Measurements from ENCODE around the gene TENT5C. TPM values are rescaled to one million over a fixed set of nuclear protein-coding genes. Genes with fewer than 3 reads are reported as not detected.
"Not testable (repeated sequence)": the region's sequence is repeated elsewhere in the genome, so short reads cannot be mapped to it uniquely, and the experiment has no call there.

TENT5C gene
- 0.25 TPM for polyA plus RNA-seq (2013, experiment 1 of 2; ENCODE audit: insufficient read length)
- polyA plus RNA-seq (2013, experiment 2 of 2; ENCODE audit: insufficient read length), result 0.62 TPM

DNA sequence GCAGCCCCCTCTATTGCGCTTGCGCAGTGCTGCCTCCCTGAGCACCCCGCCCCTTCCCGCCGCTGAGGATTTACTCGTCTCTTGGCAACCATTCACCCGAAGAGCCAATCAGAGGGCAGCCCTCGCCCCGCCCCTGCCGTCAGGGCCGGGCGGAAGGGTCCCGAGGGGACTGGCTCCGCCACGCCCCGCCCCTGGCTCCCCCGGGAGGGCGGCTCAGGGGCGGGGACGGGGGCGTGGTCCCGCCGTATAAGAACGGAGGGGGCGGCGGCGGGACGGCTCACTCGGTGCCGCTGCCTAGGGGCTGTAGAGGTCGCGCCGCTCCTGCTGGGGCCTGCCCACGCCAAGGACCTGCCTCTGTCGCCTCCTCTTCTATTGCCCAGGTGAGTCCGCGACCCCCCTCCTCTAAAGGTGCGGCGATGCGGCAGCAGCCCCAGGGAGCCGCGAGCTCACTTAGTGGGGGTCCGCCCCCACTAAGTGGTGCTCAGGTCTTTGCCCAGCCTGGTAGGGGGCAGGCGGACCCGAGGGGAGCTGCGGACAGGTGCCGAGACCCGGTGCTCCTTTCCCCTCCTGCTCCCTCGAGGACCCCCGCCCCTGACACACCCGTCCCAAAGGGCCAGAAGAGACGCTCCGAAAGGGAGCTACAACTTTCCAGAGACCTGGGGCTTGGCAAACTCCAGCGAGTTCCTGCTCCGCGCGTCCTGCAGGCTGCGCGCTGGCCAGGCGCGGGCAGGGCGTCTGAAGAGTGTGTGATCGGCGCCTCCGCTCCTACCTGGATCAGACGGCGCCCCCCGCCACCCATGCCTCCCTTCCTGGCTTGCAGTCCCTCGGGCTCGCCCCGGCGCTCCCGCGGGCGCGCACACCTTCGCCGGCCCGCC lies at the start of gene TENT5C:
Gene TENT5C (plus strand): TSS at position 275 of the 875 bp plus-strand sequence. CDS start 16,821 bp downstream, outside the sequence.
- peak; percentile 96 for DNase-seq

DNA sequence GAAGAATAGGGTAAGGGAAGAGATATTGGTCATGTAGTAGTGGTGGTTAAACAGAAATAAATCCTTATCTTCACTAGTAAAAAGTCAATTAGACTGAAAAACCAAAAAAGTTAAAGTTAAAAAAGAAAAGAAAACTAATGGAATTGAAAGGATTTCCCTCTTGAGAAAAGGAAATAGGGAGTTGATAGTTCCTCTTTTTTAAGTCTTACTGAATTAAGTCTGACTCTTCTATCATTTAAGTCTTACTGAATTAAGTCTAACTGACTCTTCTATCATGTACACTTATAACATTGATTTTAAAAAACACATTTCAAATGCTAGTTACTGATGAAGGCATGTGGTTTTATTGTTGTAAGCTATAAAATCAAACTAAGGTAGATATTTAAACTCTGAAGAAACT lies 49.5 kb upstream of the TENT5C start:
- no peak for DNase-seq

GRCh38 chr1:117556976-117557375 lies 48.9 kb upstream of the TENT5C start:
- DNase-seq, result no peak

DNA sequence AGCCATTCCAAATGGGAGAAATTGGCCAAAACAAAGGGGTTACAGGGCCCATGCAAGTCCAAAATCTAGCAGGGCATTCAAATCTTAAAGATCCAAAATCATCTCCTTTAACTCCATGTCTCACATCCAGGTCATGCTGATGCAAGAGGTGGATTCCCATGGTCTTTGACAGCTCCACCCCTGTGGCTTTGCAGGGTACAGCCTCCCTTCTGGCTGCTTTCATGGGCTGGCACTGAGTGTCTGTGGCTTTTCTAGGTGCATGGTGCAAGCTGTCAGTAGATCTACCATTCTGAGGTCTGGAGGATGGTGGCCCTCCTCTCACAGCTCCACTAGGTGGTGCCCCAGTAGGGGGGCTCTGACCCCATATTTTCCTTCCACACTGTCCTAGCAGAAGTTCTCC lies 47.4 kb upstream of the TENT5C start:
- DNase-seq, result not testable (repeated sequence)

DNA sequence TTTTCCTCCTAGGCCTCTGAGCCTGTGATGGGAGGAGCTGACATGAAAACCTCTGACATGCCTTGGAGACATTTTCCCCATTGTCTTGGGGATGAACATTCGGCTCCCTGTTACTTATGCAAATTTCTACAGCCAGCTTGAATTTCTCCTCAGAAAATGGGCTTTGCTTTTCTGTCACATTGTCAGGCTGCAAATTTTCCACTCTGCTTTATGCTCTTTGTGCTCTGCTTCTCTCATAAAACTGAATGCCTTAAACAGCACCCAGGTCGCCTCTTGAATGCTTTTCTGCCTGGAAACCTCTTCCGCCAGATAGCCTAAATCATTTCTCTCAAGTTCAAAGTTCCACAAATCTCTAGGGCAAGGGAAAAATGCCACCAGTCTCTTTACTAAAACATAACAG lies 46.7 kb upstream of the TENT5C start:
- DNase-seq, result no peak

GRCh38 chr1:117559985-117560384 lies 45.9 kb upstream of the TENT5C start:
- DNase-seq, result no peak

DNA sequence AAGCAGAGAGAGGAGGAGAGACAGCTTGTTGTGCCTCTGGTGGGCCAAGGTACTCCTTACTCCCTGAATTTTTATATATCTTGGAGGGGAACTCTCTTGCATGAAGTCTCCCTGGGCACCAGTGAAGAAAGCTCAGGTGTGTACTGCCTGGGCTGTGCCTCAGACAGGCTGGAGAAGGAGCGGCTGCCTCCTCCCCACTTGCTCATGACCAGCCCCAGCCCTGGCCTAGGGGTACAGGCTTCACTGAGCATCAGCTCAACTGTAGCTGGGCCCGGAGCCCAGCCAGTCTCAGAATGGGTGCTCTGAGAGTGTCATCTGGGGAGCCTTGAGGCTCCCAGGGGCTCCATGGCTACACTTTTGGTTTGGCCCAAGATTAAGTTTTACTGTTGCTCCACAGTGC lies 44.8 kb upstream of the TENT5C start:
- no peak for DNase-seq

- DNase-seq, result no peak
Measured at GRCh38 chr1:117561551-117561950, 44.3 kb upstream of the TENT5C start.

- DNase-seq, result no peak
Measured at GRCh38 chr1:117562581-117563491, 43.0 kb upstream of the TENT5C start.

DNA sequence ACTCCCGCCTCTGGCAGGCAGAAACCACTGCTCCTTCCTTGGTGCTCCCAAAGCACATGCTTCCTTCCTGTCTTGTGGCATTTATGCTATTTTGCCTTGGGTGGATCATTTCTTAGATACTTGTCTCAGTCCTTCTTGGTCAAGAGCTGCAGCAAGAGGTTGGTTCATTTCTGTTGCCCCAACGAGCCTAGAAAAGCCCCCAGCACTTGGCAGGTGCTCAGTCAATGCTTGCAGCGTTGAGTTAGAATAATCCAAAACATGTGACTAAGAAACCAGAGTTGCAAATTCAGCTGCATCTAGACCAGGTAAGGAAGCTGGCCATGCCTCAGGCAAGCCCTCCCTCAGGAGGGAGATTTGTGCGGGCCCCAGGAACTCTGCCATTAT lies 42.4 kb upstream of the TENT5C start:
- DNase-seq, result no peak

DNA sequence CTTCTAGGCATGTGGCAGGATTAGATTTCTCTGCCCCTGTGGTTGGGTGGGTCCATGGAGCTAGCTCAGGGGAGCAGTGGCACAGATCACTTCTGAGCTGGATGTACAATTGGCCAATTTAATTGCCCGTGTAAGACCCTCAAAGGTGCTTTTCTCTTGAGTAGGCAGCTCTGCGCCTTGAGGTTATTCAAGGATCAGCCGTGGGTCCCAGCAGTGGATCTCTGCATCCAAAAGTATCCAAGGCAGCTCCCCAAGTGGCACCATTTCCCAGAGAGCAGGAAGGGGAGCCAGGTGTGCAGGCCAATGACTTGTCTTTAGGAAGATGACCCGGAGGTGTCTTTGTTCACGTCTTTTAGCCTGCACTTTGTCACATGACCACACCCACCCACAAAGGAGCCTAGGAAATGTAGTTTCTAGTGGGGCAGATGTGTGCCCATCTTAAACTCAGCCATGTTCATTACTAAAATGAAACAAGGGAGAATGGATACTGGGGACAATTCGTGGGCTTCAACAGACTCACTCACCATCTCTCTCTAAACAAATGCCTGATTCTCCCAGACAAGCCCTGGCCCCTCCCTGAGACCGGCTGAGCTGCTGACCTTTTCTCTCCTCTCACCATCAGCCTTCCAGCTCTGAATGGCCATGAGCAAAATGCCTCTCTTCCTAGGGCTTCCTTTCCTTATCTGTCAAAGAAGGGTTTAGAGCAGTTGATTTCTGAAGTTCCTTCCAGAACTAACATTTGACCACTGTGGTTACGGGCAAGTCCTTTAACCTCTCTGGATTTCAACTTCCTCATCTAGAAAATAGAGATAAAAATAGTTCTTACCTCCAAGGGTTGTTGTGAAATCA lies 41.4 kb upstream of the TENT5C start:
- no peak for DNase-seq

DNA sequence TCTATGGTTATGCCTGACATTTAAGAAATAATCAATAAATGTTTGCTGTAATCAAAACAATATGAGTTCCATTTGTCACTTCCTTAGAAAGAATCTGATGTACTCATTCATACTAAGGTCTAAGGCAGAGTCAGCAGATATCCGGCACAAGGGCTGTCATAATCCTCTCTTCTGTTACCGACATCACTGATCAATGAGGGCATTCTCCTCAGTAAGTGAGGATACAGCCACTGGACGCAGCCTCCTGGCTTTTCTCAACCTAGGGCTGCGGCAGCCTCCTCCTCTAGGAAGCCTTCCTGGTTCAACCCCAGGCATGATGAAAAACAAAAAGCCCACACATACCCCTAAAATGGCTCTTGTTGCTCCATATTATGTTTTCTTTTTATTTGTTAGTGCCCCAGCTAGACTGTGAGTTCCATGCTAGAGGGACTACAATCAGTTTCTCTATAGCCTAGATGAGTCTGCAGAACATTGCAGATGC lies 40.7 kb upstream of the TENT5C start:
- no peak for DNase-seq

DNA sequence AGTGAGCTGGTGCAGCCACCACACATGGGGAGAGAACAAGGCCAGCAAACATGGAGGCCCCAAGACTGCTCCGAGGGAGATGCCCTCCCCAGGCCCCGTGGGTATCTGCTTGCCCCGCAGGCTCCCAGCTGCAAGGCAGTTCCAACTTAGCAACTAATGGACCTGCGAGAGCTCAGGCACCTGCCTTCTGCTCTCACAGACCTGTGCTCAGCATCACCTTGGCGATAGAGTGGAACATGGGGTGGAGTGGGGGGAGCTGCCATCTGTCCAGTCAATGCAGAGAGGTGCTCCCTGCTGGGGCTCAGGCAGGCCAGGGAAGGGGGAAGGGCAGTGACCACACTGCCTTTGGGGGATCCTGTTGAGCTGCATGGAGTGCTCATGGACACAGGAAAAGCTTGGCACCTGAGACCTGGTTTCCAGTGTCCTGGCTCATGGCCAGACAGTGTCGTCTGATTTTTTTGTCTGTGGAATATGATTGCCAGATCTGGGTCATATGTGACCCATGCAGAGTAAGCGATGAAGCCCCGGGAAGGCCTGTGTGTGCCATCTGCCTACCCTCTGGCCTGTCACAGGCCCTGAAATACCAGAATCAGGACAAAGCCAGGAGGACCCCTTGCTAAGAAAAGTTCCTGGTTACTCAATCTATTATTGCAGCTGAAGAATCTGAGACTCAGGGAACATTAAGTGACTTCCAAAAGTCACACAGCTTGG lies 39.9 kb upstream of the TENT5C start:
- no peak for DNase-seq

DNA sequence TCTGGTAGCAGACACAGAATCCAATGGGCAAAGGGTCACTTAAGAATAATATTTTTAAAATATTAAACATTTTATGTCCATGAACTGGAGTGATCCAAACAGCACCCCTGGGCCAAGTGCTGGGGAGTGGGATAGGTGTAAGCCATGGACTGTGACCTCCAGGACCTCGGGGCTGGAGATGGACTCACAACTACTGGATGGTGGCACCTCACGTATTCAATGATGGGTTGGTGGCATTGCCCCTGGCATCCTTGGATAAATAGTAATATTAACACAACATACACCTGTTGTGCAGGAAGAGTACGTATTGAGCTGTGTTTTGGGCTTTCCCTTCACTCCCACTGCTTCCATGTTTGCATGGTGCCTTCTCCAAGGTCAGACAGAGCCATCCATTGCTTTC lies 39.3 kb upstream of the TENT5C start:
- DNase-seq, result no peak

DNA sequence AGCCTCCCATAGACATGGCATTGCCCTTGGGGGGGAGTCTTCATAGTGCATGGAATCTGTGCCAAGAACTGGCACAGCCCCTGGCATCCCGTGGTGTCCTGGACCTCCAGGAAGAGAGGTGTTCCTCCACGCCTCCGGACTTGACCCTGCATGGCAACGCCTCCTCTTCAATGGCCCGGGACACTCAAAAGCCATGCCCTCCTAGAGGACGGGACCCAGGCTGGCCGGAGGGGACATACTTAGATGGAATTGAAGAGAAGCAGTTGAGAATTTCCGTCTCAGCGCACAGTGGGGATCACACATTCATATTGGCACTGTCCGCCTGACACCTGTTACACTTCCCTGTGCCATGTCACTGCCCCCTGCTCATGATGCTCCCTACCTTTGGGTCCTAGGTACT lies 38.4 kb upstream of the TENT5C start:
- no peak for DNase-seq

DNA sequence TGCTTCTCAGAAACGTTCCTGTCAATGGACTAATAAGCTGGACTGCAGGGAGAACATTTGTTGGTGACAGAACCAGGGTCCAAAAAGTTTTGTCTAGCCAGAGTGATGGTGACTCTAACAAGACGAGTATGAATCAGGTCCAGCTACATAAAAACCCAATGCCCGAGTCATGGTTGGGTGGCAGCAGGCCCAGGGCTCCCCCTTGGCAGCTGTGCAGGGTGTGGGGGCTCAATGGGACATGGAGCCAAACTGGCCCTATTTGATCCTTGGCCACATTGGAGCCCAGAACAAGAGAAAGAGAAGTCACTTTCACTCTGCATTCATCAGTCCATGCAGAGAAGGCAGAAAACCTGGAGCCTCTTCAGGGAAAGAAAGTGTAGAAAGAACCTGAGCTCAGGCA lies 37.9 kb upstream of the TENT5C start:
- DNase-seq, result no peak

DNA sequence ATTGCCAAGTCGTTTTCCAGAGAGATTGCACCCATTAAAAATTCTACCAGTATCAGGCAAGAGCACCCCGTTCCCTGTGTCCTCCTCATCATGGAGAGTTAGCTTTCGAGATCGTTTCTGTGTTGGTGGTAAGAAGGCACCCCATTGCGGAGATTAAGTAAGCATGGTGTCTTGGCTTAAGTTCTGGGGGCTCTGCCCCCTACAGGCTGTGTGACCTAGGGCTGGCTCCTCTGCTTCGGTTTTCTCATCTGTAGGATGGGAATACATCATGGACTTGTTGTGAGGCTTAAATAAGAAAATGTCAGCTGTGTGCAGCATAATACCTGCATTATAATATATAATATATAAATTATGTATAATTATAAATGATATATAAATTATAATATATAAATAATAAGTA lies 36.8 kb upstream of the TENT5C start:
- DNase-seq, result no peak

GRCh38 chr1:117569856-117570255 lies 36.0 kb upstream of the TENT5C start:
- DNase-seq, result no peak

DNA sequence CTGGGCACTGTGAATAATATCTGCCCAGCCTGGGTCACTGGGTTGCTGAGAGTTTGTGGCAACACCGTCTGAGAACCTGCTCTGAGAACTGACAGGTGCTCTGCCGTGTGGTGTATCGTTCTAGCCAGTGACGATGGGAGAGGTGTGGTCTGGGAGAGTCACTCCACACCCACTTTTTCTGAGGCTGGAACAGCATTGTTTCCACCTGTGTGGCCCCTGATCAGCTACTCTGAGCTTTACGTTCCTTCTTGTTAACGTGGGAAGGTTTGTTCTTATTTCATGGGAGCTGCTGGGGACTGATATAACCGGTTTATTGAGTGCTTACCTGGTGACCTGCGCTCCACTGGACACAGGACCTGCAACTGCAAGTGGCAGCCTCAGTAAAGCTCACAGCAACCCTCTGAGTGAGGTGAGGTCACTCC lies 34.8 kb upstream of the TENT5C start:
- DNase-seq, result no peak

DNA sequence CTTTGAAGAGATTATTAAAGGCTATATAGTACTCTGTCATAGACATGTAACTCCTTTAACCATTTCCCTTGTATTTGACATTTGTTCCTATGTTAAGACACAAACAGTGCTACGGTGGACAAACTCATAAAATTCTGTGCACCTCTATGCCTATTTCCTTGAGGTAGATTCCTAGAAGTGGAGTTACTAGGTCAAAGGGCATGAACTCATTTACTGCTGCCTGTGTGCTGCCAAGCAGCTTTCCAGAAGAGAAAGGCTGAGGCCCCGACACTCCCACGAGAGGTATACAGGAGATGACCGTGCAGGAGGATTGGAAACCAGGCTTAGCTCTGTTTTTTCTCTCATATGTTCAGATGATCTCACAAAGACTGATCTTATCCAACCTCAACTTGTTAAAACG lies 34.4 kb upstream of the TENT5C start:
- no peak for DNase-seq

GRCh38 chr1:117572546-117572945 lies 33.3 kb upstream of the TENT5C start:
- DNase-seq, result no peak
